Measurements from ENCODE around the gene CNTN2.

CNTN2 gene

GRCh38 chr1:205020466-205020865 lies 22.5 kb upstream of the CNTN2 start:
- no peak for DNase-seq

- no peak for DNase-seq
These were observed 18.3 kb upstream of the CNTN2 start for GRCh38 chr1:205024679-205025078.

GRCh38 chr1:205025239-205025638 lies 17.8 kb upstream of the CNTN2 start:
- no peak for DNase-seq

- DNase-seq = no peak
These were observed 16.8 kb upstream of the CNTN2 start for GRCh38 chr1:205026181-205026580.

- DNase-seq = no peak
These were observed 14.6 kb upstream of the CNTN2 start for GRCh38 chr1:205028390-205028789.

GRCh38 chr1:205028924-205029323 lies 14.1 kb upstream of the CNTN2 start:
- DNase-seq = no peak

- DNase-seq = no peak
These were observed 12.8 kb upstream of the CNTN2 start for GRCh38 chr1:205030241-205030640.

GRCh38 chr1:205030896-205031295 lies 12.1 kb upstream of the CNTN2 start:
- no peak for DNase-seq

GRCh38 chr1:205032508-205032907 lies 10.5 kb upstream of the CNTN2 start:
- no peak for DNase-seq

GRCh38 chr1:205037539-205037938 lies 5.5 kb upstream of the CNTN2 start:
- DNase-seq = no peak

GRCh38 chr1:205038132-205038786 lies 4.8 kb upstream of the CNTN2 start:
- no peak for DNase-seq

GRCh38 chr1:205041001-205041715 lies 1.9 kb upstream of the CNTN2 start:
- DNase-seq = no peak

- no peak for DNase-seq
These were observed 758 bp upstream of the CNTN2 start for GRCh38 chr1:205041998-205042910.

GRCh38 chr1:205043866-205044265 lies 854 bp downstream of the CNTN2 start:
- DNase-seq = no peak

GRCh38 chr1:205044741-205045140 lies 1.7 kb downstream of the CNTN2 start:
- DNase-seq = no peak

- DNase-seq = no peak
These were observed 2.1 kb downstream of the CNTN2 start for GRCh38 chr1:205045146-205045545.

GRCh38 chr1:205046870-205047269 lies 3.9 kb downstream of the CNTN2 start:
- no peak for DNase-seq

GRCh38 chr1:205047764-205048231 lies 4.8 kb downstream of the CNTN2 start:
- no peak for DNase-seq

GRCh38 chr1:205048382-205048781 lies 5.4 kb downstream of the CNTN2 start:
- no peak for DNase-seq

GRCh38 chr1:205049479-205049878 lies 6.5 kb downstream of the CNTN2 start:
- DNase-seq = no peak

- no peak for DNase-seq
These were observed 9.7 kb downstream of the CNTN2 start for GRCh38 chr1:205052690-205053089.

- no peak for DNase-seq
These were observed 10.3 kb downstream of the CNTN2 start for GRCh38 chr1:205053296-205053695.

GRCh38 chr1:205054013-205054412 lies 11.0 kb downstream of the CNTN2 start:
- no peak for DNase-seq
